ENCODE measurements around the gene ZNF189.

Gene ZNF189

GRCh38 chr9:101428909-101429308, 30.3 kb downstream of the ZNF189 start:
- Histone ChIP-seq H3K9ac (ENCODE audit: low read length) (no peak overlapping the region), H3K27ac (ENCODE audit: low read length) (no peak overlapping the region)
- TF ChIP-seq EZH2phosphoT487 (IDR thresholded peaks at IDR 0.05; ENCODE audit: low read depth) = no peak
- TF ChIP-seq, protein P1, sequence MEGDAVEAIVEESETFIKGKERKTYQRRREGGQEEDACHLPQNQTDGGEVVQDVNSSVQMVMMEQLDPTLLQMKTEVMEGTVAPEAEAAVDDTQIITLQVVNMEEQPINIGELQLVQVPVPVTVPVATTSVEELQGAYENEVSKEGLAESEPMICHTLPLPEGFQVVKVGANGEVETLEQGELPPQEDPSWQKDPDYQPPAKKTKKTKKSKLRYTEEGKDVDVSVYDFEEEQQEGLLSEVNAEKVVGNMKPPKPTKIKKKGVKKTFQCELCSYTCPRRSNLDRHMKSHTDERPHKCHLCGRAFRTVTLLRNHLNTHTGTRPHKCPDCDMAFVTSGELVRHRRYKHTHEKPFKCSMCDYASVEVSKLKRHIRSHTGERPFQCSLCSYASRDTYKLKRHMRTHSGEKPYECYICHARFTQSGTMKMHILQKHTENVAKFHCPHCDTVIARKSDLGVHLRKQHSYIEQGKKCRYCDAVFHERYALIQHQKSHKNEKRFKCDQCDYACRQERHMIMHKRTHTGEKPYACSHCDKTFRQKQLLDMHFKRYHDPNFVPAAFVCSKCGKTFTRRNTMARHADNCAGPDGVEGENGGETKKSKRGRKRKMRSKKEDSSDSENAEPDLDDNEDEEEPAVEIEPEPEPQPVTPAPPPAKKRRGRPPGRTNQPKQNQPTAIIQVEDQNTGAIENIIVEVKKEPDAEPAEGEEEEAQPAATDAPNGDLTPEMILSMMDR (IDR thresholded peaks at IDR 0.05; ENCODE audit: low read depth, low read length) = no peak

GRCh38 chr9:101429736-101430135, 31.1 kb downstream of the ZNF189 start:
- Histone ChIP-seq H3K79me2 (ENCODE audit: low read length) (no peaks in the 10 kb centered on the region), H3K4me3 (ENCODE audit: low read length) (no peak overlapping the region), H3K36me3 (replicated peaks; ENCODE audit: low read depth, low read length) (no peaks in the 10 kb centered on the region), H3K4me2 (ENCODE audit: low read length) (no peak overlapping the region), H3K27me3 (ENCODE audit: low read depth, low read length) (no peaks in the 10 kb centered on the region), H3K4me1 (ENCODE audit: low read length) (peaks cover 14% of the 10 kb centered on the region), H4K20me1 (ENCODE audit: insufficient read depth, low read length) (no peaks in the 10 kb centered on the region), H3K9ac (ENCODE audit: low read length) (no peak overlapping the region), H3K9me3 (ENCODE audit: insufficient read depth, low read length) (no peaks in the 10 kb centered on the region), H3K27ac (ENCODE audit: low read length) (no peak overlapping the region), H2AFZ (ENCODE audit: low read depth, low read length) (no peak overlapping the region)
- TF ChIP-seq, protein P1 (IDR thresholded peaks at IDR 0.05; ENCODE audit: low read depth, low read length) = no peak
- no peak for TF ChIP-seq EZH2phosphoT487 (IDR thresholded peaks at IDR 0.05; ENCODE audit: low read depth)

More at GRCh38 chr9:101428909-101429308, 30.3 kb downstream of the ZNF189 start:
- Histone ChIP-seq H3K27me3 (ENCODE audit: low read depth, low read length) (no peaks in the 10 kb centered on the region), H3K4me2 (ENCODE audit: low read length) (no peak overlapping the region), H3K4me3 (ENCODE audit: low read length) (no peak overlapping the region), H2AFZ (ENCODE audit: low read depth, low read length) (no peak overlapping the region), H3K36me3 (replicated peaks; ENCODE audit: low read depth, low read length) (no peaks in the 10 kb centered on the region), H3K9me3 (ENCODE audit: insufficient read depth, low read length) (no peaks in the 10 kb centered on the region), H4K20me1 (ENCODE audit: insufficient read depth, low read length) (no peaks in the 10 kb centered on the region), H3K79me2 (ENCODE audit: low read length) (no peaks in the 10 kb centered on the region), H3K4me1 (ENCODE audit: low read length) (peaks cover 11% of the 10 kb centered on the region)

- Histone ChIP-seq H3K9me3 (ENCODE audit: insufficient read depth, low read length) (no peaks in the 10 kb centered on the region), H3K4me2 (ENCODE audit: low read length) (no peak overlapping the region), H3K4me3 (ENCODE audit: low read length) (no peak overlapping the region), H3K79me2 (ENCODE audit: low read length) (no peaks in the 10 kb centered on the region), H2AFZ (ENCODE audit: low read depth, low read length) (no peak overlapping the region), H3K9ac (ENCODE audit: low read length) (no peak overlapping the region), H3K4me1 (ENCODE audit: low read length) (peaks cover 19% of the 10 kb centered on the region), H3K36me3 (replicated peaks; ENCODE audit: low read depth, low read length) (no peaks in the 10 kb centered on the region), H3K27ac (ENCODE audit: low read length) (no peak overlapping the region), H4K20me1 (ENCODE audit: insufficient read depth, low read length) (no peaks in the 10 kb centered on the region), H3K27me3 (ENCODE audit: low read depth, low read length) (no peaks in the 10 kb centered on the region)
- TF ChIP-seq, protein P1 (IDR thresholded peaks at IDR 0.05; ENCODE audit: low read depth, low read length) = no peak
- TF ChIP-seq EZH2phosphoT487 (IDR thresholded peaks at IDR 0.05; ENCODE audit: low read depth) = no peak
Measured at GRCh38 chr9:101432171-101432570, 33.5 kb downstream of the ZNF189 start.

DNA sequence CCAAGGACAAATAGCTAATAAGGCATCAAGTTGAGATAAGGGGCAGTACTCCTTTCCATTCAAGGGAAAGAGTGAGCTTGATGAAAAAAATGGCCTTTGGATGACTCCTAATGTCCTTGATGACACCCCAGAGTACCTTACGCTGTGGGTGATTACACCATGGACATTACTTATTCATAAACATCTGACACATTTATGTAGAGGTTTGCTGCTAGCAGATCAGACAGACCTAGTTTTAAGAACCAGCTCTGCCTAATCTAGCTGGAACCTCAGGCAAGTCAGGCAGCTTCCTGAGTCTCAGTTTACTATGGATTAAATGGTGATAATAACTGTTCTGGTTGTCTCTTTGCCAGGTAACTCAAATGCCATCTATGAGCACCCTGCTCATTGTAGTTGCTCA, 34.1 kb downstream of the ZNF189 start:
- Histone ChIP-seq H3K79me2 (ENCODE audit: low read length) (no peaks in the 10 kb centered on the region), H3K36me3 (replicated peaks; ENCODE audit: low read depth, low read length) (no peaks in the 10 kb centered on the region), H3K4me3 (ENCODE audit: low read length) (no peak overlapping the region), H3K4me1 (ENCODE audit: low read length) (peaks cover 15% of the 10 kb centered on the region), H3K9ac (ENCODE audit: low read length) (no peak overlapping the region), H3K9me3 (ENCODE audit: insufficient read depth, low read length) (no peaks in the 10 kb centered on the region), H3K4me2 (ENCODE audit: low read length) (no peak overlapping the region), H3K27ac (ENCODE audit: low read length) (no peak overlapping the region), H2AFZ (ENCODE audit: low read depth, low read length) (no peak overlapping the region), H4K20me1 (ENCODE audit: insufficient read depth, low read length) (no peaks in the 10 kb centered on the region), H3K27me3 (ENCODE audit: low read depth, low read length) (no peaks in the 10 kb centered on the region)
- TF ChIP-seq, protein P1 (IDR thresholded peaks at IDR 0.05; ENCODE audit: low read depth, low read length) = no peak
- TF ChIP-seq EZH2phosphoT487 (IDR thresholded peaks at IDR 0.05; ENCODE audit: low read depth) = no peak

All from OCI-LY3 (cell line).